Brain microvascular endothelial cell (primary cell): ENCODE measurements around the gene MAPKAPK3.

ENCODE experiments used
- DNase-seq: peaks from one replicate; pipeline ENCODE4 v3.0.0-alpha.2; 2020
- H3K27ac ChIP-seq: fragments of 250-450 bp; sonication (Bioruptor Pico); 2 replicates; pipeline ENCODE4 v1.5.1; 2020; ENCODE audit warnings: mild to moderate bottlenecking, moderate library complexity
- H3K27me3 ChIP-seq: fragments of 250-450 bp; sonication (Bioruptor Pico); replicated peaks from 2 replicates; pipeline ENCODE4 v1.5.1; 2020; ENCODE audit warnings: mild to moderate bottlenecking
- H3K36me3 ChIP-seq: fragments of 250-450 bp; sonication (Bioruptor Pico); replicated peaks from 2 replicates; pipeline ENCODE4 v1.5.1; 2020; ENCODE audit warnings: mild to moderate bottlenecking
- H3K4me3 ChIP-seq: 2 replicates; pipeline ENCODE4 v1.5.1; 2011; ENCODE audit warnings: low read depth, mild to moderate bottlenecking, control low read depth, low read length, moderate library complexity
- in situ Hi-C: cut with HindIII; loops from 2 replicates; pipeline ENCODE4 v1.10.0; 2017; ENCODE audit warnings: low sequenced_read_pairs, low pct_ligation_motif_present
- TF ChIP-seq, protein P1 (sequence below): IDR thresholded peaks from 2 replicates; pipeline ENCODE4 v1.5.1; 2011; ENCODE audit warnings: low read depth, mild to moderate bottlenecking, moderate library complexity, low read length, control low read depth, inconsistent platforms; ENCODE audit errors: missing control alignments

The MAPKAPK3 gene

DNA sequence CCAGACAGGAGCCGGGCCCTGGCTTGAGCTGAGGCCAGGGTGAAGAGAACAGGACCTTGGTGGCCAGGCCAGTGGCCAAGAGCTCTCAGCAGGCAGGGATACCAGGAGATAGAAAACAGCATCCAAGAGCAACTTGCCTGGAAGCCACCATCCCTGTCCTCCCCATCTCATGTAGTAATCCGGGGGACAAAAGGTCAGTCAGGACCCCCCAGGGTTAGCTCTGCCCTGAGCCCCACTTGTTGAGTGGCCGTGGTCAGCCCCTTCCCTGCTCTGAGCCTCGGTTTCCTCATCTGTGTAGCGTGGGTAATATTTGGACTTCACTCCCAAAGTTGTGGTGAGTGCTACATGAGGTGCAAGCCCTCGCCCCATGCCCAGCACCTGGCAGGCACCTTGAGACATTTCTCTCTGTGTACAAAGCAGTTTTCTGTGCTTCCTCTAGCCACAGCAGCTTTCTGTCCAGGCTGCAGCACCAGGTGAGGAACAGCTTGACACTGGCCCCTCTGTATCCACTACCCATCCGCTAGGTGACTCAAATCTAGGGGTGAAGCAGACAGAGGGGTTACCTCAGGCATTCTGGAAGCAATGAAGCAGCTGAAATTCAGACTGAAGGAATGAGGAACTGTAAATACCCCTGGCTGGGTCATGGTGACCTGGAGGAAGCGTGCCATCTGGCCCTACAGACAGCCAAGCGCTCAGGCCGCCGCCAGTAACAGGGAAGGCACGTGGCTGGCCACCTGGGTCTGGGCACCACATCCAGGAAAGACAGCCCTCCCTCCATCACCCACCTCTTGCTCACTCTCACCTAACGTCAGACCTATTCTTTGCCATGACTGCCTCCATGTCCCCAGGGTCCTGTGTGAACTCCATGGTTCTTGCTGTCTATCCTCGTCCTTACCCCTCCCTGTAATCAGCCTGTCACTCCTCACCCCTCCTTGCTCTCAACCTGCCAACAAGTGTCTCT is 12.0 kb upstream of the MAPKAPK3 start:
- TF ChIP-seq, protein P1, sequence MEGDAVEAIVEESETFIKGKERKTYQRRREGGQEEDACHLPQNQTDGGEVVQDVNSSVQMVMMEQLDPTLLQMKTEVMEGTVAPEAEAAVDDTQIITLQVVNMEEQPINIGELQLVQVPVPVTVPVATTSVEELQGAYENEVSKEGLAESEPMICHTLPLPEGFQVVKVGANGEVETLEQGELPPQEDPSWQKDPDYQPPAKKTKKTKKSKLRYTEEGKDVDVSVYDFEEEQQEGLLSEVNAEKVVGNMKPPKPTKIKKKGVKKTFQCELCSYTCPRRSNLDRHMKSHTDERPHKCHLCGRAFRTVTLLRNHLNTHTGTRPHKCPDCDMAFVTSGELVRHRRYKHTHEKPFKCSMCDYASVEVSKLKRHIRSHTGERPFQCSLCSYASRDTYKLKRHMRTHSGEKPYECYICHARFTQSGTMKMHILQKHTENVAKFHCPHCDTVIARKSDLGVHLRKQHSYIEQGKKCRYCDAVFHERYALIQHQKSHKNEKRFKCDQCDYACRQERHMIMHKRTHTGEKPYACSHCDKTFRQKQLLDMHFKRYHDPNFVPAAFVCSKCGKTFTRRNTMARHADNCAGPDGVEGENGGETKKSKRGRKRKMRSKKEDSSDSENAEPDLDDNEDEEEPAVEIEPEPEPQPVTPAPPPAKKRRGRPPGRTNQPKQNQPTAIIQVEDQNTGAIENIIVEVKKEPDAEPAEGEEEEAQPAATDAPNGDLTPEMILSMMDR: no peak
- in situ Hi-C loops: no loop called here
- H3K27me3 ChIP-seq: no peaks in the 10 kb centered on the region
- no peak for DNase-seq
- no peak overlapping the region for H3K27ac ChIP-seq
- no peaks in the 10 kb centered on the region for H3K36me3 ChIP-seq
- no peak overlapping the region for H3K4me3 ChIP-seq

DNA sequence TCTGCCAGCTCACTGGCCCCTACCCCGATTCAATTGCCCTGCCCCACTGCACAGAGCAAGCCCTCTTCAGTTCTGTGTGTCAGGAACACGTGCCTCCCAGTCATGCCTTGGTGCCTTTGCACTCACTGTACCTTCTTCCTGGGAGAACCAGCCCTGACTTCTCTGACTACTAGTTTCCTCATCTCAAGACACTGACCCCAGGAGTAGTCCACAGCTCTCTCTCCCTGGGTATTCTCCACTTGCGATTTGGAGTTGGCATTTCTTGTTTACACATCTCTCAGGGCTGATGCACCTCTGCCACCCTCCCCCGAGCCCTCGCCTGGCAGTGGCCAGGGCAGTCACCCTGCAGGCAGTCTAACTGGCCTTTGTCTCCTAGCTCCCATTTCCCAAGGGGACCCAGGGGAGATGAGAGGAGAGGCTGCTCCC is 11.0 kb upstream of the MAPKAPK3 start:
- TF ChIP-seq, protein P1: no peak
- in situ Hi-C loops: no loop called here
- no peak overlapping the region for H3K4me3 ChIP-seq
- no peak for DNase-seq
- H3K36me3 ChIP-seq: no peaks in the 10 kb centered on the region
- H3K27ac ChIP-seq: no peak overlapping the region
- no peaks in the 10 kb centered on the region for H3K27me3 ChIP-seq

DNA sequence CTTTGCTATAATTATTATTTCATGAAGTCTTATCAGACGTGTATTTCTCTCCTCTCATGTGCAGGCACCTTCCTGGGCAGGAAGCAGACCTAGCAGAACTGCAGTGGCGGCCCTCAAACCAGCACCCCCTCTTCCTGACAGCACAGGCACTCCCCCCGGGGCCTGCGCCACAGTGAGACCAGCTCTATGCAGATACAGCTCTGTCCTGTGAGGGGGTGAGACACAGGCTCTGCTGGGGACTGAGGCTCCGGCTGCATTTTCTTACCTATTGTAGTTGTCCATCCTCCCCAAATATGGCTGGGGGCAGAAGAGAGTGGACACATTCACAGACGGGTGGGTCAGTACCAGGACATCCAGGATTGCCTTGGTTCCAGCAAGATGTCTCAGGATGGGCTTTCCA is 10.4 kb upstream of the MAPKAPK3 start:
- Histone ChIP-seq H3K27ac (no peak overlapping the region), H3K27me3 (no peaks in the 10 kb centered on the region), H3K4me3 (no peak overlapping the region), H3K36me3 (no peaks in the 10 kb centered on the region)
- no peak for DNase-seq
- TF ChIP-seq, protein P1: no peak
- in situ Hi-C loops: no loop called here

DNA sequence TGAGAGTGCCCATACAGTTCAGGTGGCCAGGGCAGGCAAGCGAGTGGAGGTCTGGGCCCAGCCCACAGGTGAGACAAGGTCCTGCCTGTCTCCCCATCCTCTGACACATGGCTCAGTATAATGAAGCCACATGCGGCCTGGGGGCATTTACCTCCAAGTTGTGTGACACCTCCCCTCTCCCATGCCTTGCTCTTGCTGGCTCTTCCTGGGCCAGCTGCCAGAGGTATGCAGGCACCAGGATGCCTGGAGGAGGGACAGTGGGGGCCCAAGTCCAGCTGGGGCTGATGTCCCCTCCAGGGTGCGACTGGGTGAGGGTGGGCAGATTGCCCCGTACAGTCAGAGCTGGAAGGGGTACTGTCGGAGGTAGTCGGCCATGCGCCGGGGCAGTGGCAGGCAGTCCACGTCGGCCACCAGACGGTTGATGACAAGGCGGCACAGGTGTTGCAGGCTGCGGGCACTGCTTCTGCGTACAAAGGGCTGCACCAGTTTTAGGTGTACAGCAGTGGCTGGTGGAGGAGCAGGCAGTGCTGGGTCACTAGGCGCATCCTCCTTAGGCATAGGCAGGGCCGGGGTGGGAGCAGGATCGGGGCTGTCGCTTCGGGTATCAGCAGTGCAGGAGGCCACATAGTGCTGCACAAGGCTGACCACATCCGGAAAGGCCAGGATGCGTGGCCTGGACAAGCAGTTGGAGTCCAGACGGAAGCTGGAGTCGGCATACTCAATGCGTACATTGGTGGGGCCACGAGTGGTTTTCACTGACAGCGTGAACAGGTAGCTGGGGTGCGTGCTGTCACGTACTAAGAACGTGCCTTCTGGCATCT is 9.5 kb upstream of the MAPKAPK3 start:
- H3K27me3 ChIP-seq: no peaks in the 10 kb centered on the region
- TF ChIP-seq, protein P1: no peak
- in situ Hi-C loops: no loop called here
- no peaks in the 10 kb centered on the region for H3K36me3 ChIP-seq
- no peak for DNase-seq
- H3K4me3 ChIP-seq: no peak overlapping the region
- H3K27ac ChIP-seq: no peak overlapping the region

DNA sequence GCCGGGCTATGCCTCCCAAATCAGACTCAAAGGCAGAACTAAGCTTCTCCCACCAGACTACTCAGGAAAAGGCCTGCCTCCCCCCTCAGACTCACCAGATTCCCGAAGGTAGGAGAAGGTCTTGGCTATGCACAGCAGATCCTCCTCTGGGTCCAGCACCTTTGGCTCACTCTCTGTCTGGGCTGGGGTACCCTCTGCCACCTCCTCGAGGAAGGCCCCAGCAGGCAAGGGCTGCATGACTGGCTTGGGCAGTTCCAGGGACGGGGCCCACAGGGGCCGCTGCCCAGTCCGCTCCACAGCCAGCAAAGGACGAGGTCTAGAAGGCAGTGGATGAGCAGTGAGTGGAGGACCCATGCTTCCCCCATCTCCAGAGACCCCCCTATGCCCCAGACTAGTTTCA is 8.7 kb upstream of the MAPKAPK3 start:
- in situ Hi-C loops: no loop called here
- Histone ChIP-seq H3K36me3 (no peaks in the 10 kb centered on the region), H3K27ac (no peak overlapping the region), H3K4me3 (no peak overlapping the region), H3K27me3 (no peaks in the 10 kb centered on the region)
- no peak for DNase-seq
- TF ChIP-seq, protein P1: no peak
